WTC11 (cell line): Measurements from ENCODE around the gene TMEM117.

Experiments
- CBFB ChIP-seq: sonication (generic); formaldehyde crosslinking; IDR thresholded peaks from 2 replicates; pipeline ENCODE4 v1.8.1; 2022; ENCODE audit warnings: mild to moderate bottlenecking, low read depth, missing genetic modification reagents
- ESRRA ChIP-seq: sonication (generic); formaldehyde crosslinking; IDR thresholded peaks from 2 replicates; pipeline ENCODE4 v1.8.1; 2022; ENCODE audit warnings: mild to moderate bottlenecking, missing genetic modification reagents, borderline replicate concordance
- NFYB ChIP-seq: sonication (generic); formaldehyde crosslinking; conservative IDR thresholded peaks from 2 replicates; pipeline ENCODE4 v1.8.0; 2022; ENCODE audit warnings: low read depth, missing genetic modification reagents
- TF ChIP-seq, protein P1 (sequence below): sonication (generic); formaldehyde crosslinking; IDR thresholded peaks from 2 replicates; pipeline ENCODE4 v1.8.1; 2023; ENCODE audit warnings: mild to moderate bottlenecking, missing genetic modification reagents, moderate library complexity
- TF ChIP-seq, protein P2 (sequence below): fragments of 200-600 bp; IDR thresholded peaks from 2 replicates; pipeline ENCODE4 v1.8.0; 2022; ENCODE audit warnings: antibody characterized with exemption

DNA sequence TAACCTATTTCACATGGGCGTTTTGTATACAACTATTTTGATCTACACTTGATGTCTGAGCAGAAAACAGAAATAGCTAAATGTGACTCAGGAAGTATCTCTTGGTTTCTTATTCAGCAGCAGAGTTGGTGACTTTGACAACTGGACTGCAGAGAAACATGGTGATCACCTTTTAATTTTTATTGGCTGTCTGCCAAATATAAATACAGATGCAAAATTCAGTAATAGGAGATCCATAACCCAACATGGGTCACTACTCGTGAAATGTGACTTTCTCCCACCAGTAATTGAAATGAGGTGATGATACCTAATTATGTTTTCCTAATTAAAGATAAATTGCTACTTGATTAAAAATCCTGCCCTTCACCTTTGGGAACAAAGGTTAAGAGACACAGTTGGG, 553.2 kb downstream of the TMEM117 start:
- TF ChIP-seq, protein P1, sequence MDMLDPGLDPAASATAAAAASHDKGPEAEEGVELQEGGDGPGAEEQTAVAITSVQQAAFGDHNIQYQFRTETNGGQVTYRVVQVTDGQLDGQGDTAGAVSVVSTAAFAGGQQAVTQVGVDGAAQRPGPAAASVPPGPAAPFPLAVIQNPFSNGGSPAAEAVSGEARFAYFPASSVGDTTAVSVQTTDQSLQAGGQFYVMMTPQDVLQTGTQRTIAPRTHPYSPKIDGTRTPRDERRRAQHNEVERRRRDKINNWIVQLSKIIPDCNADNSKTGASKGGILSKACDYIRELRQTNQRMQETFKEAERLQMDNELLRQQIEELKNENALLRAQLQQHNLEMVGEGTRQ (CRISPR knock-in tag): no peak
- TF ChIP-seq CBFB (CRISPR knock-in tag) (no peak), NFYB (CRISPR knock-in tag) (no peak), ESRRA (CRISPR knock-in tag) (no peak)
- TF ChIP-seq, protein P2, sequence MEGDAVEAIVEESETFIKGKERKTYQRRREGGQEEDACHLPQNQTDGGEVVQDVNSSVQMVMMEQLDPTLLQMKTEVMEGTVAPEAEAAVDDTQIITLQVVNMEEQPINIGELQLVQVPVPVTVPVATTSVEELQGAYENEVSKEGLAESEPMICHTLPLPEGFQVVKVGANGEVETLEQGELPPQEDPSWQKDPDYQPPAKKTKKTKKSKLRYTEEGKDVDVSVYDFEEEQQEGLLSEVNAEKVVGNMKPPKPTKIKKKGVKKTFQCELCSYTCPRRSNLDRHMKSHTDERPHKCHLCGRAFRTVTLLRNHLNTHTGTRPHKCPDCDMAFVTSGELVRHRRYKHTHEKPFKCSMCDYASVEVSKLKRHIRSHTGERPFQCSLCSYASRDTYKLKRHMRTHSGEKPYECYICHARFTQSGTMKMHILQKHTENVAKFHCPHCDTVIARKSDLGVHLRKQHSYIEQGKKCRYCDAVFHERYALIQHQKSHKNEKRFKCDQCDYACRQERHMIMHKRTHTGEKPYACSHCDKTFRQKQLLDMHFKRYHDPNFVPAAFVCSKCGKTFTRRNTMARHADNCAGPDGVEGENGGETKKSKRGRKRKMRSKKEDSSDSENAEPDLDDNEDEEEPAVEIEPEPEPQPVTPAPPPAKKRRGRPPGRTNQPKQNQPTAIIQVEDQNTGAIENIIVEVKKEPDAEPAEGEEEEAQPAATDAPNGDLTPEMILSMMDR: no peak
